ENCODE measurements around the gene SEMA6A.

SEMA6A gene

DNA sequence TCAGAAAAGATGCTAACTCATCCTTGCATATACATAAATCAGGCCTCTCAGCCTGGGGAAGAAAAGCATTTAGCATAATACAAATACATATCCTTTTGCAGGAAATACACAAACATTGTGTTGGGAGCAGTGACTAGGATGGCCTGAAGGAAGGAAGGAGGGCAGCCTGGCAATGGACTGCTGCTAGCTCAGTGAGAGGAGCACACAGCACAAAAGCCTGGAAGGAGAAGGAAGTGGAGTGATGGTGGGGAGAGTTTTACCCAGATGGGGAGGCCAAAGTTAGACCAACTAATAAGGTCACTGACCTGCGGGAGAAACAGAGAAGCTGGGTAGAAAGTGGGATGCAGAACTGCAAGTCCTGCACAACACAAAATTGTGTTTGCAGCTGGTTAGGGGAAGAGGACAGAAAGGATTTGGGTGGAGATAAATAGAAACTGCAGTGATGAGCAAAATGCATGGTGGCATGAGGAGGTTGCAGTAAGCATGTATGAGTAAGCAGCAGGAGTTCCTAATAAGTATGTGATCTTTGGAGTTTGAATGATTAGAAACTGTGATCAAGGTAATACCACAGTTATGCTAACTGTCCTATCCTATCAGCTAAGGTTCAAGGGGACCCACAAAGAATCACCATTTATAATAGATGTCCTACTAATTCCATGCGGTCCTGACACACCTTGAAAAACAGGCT is 39.5 kb downstream of the SEMA6A start:
- no peak for DNase-seq (ENCODE audit: low spot score)
- TF ChIP-seq, protein P1, sequence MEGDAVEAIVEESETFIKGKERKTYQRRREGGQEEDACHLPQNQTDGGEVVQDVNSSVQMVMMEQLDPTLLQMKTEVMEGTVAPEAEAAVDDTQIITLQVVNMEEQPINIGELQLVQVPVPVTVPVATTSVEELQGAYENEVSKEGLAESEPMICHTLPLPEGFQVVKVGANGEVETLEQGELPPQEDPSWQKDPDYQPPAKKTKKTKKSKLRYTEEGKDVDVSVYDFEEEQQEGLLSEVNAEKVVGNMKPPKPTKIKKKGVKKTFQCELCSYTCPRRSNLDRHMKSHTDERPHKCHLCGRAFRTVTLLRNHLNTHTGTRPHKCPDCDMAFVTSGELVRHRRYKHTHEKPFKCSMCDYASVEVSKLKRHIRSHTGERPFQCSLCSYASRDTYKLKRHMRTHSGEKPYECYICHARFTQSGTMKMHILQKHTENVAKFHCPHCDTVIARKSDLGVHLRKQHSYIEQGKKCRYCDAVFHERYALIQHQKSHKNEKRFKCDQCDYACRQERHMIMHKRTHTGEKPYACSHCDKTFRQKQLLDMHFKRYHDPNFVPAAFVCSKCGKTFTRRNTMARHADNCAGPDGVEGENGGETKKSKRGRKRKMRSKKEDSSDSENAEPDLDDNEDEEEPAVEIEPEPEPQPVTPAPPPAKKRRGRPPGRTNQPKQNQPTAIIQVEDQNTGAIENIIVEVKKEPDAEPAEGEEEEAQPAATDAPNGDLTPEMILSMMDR (IDR thresholded peaks at IDR 0.05; ENCODE audit: extremely low read depth, missing control alignments): no peak

DNA sequence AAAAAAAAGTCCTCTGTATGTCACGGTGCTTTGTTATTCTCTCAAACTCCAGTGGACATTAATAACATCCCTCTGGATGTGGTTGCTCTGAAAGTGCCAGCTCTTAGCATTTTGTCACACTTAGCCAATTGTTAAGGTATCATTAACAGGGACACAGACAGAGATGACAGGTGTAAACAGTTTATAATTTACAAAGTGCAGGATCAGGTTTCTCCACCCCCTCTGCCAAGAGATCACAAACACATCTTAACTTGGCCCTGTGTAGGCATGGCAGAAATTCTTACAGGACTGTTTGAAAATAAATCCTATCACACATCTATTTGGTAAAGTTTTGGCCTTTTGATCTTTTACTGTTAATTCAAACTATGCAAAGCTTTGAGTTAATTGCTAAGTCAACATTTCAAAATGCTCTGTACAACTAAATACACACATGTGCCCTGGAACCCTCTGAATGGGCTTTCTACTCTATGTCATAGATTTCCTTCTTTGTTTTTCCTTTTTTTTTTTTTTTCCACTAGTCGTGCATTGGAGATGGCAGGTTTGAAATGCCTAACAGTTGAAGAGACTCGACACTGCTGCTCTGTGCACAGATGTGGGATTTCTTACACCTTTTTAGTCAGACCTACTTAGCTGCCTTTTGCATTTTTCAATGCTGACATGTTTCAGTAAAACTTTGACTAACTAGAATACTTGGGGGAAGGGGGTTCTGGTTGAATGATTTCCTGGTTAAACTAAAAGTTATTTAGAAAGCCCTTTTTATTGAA is 41.7 kb downstream of the SEMA6A start:
- TF ChIP-seq, protein P1 (IDR thresholded peaks at IDR 0.05; ENCODE audit: extremely low read depth, missing control alignments): no peak
- no peak for DNase-seq (ENCODE audit: low spot score)

DNA sequence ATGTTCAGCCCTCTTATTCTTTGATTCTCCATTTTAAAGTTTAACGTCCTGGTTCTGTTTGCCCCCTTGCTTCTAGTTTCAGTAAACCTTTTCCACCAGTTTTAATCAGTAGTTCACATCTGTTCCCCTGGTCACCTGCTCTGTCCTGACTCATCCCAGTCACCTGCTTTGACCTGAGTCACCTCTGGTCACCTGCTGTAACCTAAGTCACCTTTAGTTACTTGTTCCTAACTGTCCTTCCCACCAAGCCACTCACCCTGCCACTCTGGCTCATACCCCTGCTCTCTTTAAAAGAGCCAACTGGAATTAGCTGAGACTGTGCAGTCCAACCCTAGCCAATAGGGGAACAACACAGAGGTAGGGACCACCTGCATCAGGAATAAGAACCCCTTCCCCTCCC is 43.0 kb downstream of the SEMA6A start:
- TF ChIP-seq, protein P1 (IDR thresholded peaks at IDR 0.05; ENCODE audit: extremely low read depth, missing control alignments): no peak
- DNase-seq (ENCODE audit: low spot score): no peak

DNA sequence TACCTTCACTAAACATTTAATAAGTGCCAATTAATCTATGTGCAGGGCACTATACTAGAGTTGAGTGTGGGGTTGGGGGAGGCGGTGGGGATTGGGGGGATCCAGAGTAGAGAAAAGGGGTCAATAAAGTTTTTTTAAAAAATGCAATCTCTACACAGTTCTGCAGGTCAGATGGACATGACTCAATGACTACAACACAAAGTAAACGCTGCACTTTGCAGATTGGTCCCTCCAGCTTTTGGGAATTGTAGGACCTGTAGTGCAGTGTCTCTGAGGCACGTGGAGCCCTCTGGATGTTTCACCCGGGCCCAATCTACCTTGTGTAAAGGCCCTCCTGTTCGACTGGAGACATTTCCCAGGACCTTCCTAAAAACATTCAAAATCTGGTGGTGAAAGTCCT is 43.5 kb downstream of the SEMA6A start:
- no peak for DNase-seq (ENCODE audit: low spot score)
- TF ChIP-seq, protein P1 (IDR thresholded peaks at IDR 0.05; ENCODE audit: extremely low read depth, missing control alignments): no peak

DNA sequence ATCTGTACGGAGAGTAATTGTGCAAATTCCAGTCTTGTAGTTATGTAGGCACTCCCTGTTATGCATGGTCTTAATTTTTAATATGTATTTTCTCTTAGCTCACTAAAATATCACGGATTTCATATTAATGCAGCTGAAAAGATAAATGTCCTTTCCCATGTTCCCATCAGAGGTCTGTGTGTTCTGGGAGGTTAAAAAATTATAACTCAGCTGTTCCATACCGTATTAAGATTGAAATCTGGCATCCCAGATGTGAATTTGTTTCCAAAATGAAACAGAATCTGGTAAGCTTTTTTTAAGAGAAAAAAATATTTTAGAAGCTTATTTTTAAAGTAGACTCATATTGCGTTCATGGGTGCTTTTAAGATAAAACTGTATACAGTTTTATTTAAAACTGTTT is 44.3 kb downstream of the SEMA6A start:
- DNase-seq (ENCODE audit: low spot score): no peak
- TF ChIP-seq, protein P1 (IDR thresholded peaks at IDR 0.05; ENCODE audit: extremely low read depth, missing control alignments): no peak

DNA sequence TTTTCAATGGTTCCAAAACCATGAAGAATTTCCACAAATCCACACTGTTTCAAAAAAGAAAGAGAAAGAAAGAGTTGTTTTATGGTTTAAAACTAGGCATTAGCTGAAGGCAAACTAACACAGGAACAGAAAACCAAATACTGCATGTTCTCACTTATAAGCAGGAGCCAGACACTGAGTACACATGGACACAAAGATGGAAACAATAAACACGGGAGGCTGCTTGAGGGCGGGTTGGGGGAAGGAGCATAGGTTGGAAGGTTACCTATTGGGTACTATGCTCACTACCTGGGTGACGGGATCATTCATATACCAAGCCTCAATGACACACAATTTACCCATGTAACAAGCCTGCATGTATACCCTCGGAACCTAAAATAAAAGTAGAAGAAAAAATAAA is 45.0 kb downstream of the SEMA6A start:
- TF ChIP-seq, protein P1 (IDR thresholded peaks at IDR 0.05; ENCODE audit: extremely low read depth, missing control alignments): no peak
- DNase-seq (ENCODE audit: low spot score): no peak

DNA sequence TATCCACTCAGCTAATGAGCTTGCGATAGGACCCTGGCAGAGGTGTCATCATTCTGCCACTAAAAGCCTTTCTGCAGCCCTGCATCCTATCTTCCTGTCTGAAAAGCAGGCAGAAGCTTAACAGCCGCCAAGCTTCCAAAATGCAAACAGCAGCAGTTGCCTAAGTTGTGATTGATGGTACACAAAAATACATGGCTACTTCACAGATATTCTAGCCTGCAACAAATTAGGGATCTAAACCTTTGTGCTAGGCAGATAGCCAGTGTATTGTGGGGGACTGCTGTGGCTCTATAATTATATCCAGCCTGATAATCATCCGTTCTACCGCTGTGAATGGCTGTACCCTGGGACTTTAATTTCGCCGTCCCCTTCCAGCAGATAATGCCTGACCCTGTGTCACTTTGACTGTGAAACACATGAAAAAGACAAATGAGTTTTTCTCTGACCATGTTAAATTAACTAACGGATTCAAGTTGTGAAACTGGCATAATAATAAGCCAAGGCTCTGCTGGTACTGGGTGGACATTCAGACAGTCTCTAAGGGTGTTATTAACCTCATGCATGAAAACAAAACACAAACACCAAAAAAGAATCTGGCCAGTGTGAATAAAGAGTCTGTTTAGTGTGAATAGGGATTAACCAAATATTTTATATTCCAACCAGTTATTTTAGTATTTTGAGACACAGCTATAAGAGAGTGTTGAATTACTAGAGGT is 45.9 kb downstream of the SEMA6A start:
- TF ChIP-seq, protein P1 (IDR thresholded peaks at IDR 0.05; ENCODE audit: extremely low read depth, missing control alignments): no peak

More for the DNA sequence above, 45.9 kb downstream of the SEMA6A start:
- DNase-seq (ENCODE audit: low spot score): no peak

Measured in GM20000 (cell line).